ENCODE data around the gene SP140.
"Not testable (repeated sequence)": the region's sequence is repeated elsewhere in the genome, so short reads cannot be mapped to it uniquely, and the experiment has no call there.

SP140 gene

GRCh38 chr2:230295192-230295591 lies 69.7 kb downstream of the SP140 start:
- H3K4me3 ChIP-seq (ENCODE audit: low read depth, low read length) = no peak overlapping the region
- no peak for TF ChIP-seq CTCF (IDR thresholded peaks at IDR 0.05; ENCODE audit: low read depth, low read length)

- TF ChIP-seq CTCF (IDR thresholded peaks at IDR 0.05; ENCODE audit: low read depth, low read length) = no peak
These were observed 71.4 kb downstream of the SP140 start for GRCh38 chr2:230296917-230297316.

GRCh38 chr2:230299618-230300017 lies 74.1 kb downstream of the SP140 start:
- H3K4me3 ChIP-seq (ENCODE audit: low read depth, low read length) = no peak overlapping the region
- no peak for TF ChIP-seq CTCF (IDR thresholded peaks at IDR 0.05; ENCODE audit: low read depth, low read length)

More at GRCh38 chr2:230296917-230297316, 71.4 kb downstream of the SP140 start:
- H3K4me3 ChIP-seq (ENCODE audit: low read depth, low read length) = no peak overlapping the region

GRCh38 chr2:230305416-230306275 lies 80.1 kb downstream of the SP140 start:
- no peak for TF ChIP-seq CTCF (IDR thresholded peaks at IDR 0.05; ENCODE audit: low read depth, low read length)
- no peak overlapping the region for H3K4me3 ChIP-seq (ENCODE audit: low read depth, low read length)

GRCh38 chr2:230306474-230306873 lies 80.9 kb downstream of the SP140 start:
- H3K4me3 ChIP-seq (ENCODE audit: low read depth, low read length) = no peak overlapping the region
- no peak for TF ChIP-seq CTCF (IDR thresholded peaks at IDR 0.05; ENCODE audit: low read depth, low read length)

GRCh38 chr2:230307485-230307884 lies 81.9 kb downstream of the SP140 start:
- TF ChIP-seq CTCF (IDR thresholded peaks at IDR 0.05; ENCODE audit: low read depth, low read length) = no peak
- no peak overlapping the region for H3K4me3 ChIP-seq (ENCODE audit: low read depth, low read length)

- no peak for TF ChIP-seq CTCF (IDR thresholded peaks at IDR 0.05; ENCODE audit: low read depth, low read length)
- H3K4me3 ChIP-seq (ENCODE audit: low read depth, low read length) = no peak overlapping the region
These were observed 83.0 kb downstream of the SP140 start for GRCh38 chr2:230308402-230309000.

GRCh38 chr2:230310792-230311191 lies 85.3 kb downstream of the SP140 start:
- not testable (repeated sequence) for H3K4me3 ChIP-seq (ENCODE audit: low read depth, low read length)

GRCh38 chr2:230311634-230312033 lies 86.1 kb downstream of the SP140 start:
- H3K4me3 ChIP-seq (ENCODE audit: low read depth, low read length) = not testable (repeated sequence)

All from WI38 (cell line).